ENCODE results near the gene DHRS13.

DNA sequence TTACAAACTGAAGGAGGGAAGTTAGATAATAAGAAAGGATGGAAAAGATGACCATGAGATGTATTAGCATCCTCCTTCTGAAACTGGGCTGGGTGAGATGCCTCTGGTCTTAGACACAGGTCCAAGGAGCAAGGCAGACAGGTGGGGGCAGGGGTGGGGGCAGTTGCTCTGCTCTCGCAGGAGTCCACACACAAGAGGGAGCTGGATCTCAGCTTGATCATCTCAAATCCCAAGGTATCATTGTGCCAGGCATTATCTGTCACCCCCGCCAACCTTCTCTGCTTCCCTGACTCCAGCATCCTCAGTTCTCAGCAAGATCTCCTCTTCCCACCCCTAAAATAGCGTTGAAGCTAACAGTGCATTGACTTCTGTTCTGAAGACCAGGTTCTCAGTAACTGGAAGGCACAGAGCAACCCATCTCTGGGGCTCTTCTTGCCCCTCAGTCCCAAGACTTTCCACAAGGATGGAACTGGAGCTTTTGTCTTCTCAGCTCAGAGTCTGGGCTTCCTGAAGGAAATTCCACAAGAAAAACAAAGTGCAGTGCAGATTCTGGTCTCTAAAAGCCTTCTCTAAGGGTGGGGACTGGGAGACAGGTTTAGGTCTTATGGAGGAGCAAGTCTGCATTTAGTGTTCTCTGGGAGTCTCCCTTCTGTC is 7.0 kb downstream of the DHRS13 start:
- TF ChIP-seq, protein P1, sequence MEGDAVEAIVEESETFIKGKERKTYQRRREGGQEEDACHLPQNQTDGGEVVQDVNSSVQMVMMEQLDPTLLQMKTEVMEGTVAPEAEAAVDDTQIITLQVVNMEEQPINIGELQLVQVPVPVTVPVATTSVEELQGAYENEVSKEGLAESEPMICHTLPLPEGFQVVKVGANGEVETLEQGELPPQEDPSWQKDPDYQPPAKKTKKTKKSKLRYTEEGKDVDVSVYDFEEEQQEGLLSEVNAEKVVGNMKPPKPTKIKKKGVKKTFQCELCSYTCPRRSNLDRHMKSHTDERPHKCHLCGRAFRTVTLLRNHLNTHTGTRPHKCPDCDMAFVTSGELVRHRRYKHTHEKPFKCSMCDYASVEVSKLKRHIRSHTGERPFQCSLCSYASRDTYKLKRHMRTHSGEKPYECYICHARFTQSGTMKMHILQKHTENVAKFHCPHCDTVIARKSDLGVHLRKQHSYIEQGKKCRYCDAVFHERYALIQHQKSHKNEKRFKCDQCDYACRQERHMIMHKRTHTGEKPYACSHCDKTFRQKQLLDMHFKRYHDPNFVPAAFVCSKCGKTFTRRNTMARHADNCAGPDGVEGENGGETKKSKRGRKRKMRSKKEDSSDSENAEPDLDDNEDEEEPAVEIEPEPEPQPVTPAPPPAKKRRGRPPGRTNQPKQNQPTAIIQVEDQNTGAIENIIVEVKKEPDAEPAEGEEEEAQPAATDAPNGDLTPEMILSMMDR (IDR thresholded peaks at IDR 0.05): no peak
- no peak for TF ChIP-seq POLR2A (IDR thresholded peaks at IDR 0.05)

Measured in testis (tissue), 2 donors.